ENCODE results near the gene B4GALNT1.
"Not testable (repeated sequence)": the region's sequence is repeated elsewhere in the genome, so short reads cannot be mapped to it uniquely, and the experiment has no call there.

B4GALNT1 gene

DNA sequence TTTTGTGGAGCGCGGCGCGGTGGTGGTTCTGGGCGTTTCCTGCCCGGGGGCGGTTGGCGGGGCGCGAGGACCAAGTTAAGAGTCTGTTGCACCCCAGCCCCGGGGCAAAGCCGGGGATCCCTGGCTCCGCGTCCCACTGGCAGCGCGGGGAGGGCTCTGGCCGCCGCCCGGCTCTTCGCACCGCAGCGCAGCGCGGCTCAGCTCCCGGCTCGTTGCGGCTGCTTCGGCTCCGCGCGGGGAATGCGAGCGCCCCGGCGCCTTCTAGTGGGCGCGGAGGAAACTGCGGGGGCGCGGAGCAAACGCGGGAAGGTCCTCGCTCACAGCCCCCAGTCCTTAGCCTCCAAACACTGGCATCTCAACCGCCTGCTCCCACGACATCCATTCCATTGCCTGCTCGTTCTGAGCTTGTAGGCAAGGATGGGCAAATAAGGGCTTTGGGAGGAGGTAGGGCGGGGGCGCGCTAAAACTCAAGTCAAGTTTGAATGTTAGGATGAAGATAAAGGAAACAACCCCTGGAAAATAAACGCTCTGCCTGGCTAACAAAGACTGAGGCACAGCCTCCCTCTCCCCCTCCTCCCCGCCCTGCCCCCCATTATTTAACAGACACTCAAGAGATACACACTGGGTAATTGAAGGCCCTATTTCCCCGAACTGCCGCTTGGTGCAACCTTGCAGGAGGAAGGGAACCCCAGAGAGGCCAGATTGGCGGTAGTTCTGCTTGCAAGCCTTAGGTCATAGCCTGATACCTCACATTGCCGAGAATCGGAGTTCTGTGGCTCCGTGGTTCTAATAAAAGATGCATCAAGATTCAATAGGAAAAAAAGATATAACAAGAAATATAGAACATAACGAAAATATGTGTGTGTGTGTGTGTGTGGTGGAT lies at the start of gene B4GALNT1:
Gene B4GALNT1, minus strand, starts transcription at position 244 of the 883 bp plus-strand sequence. CDS start 1,069 bp downstream, outside the sequence.
- no peak for DNase-seq

DNA sequence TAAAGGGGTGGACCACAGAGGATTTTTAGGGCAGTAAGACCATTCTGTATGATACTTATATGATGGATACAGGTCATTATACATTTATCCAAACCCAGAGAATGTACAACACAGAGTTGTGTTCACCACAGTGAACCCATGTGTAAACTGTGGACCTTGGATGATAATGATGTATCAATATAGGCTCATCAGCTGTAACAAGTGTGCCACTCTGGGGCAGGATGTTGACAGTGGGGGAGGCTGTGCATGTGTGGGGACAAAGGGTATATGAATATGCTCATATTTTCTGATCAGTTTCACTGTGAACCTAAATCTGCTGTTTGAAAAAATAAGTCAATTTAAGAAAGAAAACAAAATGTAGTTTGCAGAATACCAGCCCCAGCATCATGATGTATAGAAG lies 46.7 kb upstream of the B4GALNT1 start:
- no peak for DNase-seq

DNA sequence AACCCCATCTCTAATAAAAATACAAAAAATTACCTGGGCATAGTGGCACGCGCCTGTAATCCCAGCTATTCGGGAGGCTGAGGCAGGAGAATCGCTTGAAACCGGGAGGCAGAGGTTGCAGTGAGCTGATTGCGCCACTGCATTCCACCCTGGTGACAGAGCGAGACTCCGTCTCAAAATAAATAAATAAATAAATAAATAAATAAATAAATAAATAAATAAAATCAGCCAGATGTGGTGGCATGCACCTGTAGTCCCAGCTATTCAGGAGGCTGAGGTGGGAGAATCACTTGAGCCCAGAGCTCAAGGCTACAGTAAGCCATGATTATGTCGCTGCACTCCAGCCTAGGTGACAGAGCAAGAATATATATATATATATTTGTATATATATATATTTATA lies 44.9 kb upstream of the B4GALNT1 start:
- not testable (repeated sequence) for DNase-seq

DNA sequence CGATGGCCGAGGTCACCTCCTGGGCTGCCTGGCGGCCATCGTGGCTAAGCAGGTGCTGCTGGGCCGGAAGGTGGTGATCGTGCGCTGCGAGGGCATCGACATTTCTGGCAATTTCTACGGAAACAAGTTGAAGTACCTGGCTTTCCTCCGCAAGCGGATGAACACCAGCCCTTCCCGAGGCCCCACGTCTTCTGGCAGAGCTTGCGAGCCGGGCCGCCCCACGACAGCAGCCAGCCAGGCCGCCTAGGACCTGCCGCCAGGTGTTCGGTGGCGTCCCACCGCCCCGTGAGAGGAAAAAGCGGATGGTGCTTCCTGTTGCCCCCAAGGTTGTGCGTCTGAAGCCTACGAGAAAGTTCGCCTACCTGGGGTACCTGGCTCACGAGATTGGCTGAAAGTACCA lies 41.7 kb upstream of the B4GALNT1 start:
- no peak for DNase-seq

DNA sequence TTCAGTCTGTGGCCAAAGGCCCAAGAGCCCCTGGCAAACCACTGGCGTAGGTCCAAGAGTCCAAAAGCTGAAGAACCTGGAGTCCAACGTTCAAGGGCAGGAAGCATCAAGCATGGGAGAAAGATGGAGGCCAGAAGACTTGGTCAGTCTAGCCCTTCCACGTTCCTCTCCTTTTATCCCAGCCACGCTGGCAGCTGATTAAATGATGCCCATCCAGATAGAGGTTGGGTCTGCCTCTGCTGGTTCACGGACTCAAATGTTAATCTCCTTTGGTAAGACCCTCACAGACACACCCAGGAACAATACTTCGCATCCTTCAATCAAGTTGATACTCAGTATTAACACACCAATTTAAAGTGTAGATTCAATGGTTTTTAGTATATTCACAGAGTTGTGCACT lies 39.8 kb upstream of the B4GALNT1 start:
- no peak for DNase-seq

DNA sequence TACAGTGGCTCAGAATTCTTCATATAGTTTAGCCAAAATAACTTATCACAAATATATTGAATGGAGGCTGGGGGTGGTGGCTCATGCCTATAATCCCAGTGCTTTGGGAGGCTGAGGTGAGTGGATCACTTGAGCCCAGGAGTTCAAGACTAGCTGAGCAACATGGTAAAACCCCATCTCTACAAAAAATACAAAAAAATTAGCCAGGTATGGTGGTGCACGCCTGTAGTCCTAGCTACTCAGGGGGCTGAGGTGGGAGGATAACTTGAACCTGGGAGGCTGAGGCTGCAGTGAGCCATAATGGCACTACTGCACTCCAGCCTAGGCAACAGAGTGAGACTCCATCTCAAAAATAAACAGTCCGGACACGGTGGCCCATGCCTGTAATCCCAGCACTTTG lies 38.8 kb upstream of the B4GALNT1 start:
- DNase-seq = not testable (repeated sequence)

DNA sequence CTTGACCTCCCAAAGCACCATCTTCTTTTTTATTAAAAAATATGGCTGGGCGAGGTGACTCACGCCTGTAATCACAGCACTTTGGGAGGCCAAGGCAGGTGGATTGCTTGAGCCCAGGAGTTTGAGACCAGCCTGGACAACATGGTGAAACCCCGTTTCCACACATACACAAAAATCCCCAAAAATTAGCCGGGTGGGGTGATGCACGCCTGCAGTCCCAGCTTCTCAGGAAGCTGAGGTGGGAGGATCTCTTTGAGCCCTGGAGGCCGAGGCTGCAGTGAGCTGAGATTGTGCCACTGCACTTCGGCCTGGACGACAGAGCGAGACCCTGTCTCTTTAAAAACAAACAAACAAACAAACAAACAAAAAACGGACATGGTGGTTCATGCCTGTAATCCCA lies 36.7 kb upstream of the B4GALNT1 start:
- DNase-seq = not testable (repeated sequence)

DNA sequence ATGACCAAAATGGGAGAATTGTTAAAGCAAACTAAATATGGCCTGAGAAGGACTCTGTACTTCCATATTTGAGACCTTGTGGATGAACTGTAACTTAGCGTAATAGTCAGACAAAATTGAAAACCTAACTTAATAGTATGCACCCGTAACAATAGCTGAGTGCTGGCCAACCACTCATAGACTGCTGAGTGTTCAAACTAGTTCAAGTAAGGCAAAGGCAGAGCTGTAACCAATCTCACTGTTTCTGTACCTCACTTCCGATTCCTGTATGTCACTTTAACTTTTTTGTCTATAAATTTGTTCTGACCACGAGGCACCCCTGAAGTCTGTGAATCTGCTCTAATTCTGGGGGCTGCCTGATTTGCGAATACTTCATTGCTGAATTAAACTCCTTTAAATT lies 33.9 kb upstream of the B4GALNT1 start:
- DNase-seq = no peak

DNA sequence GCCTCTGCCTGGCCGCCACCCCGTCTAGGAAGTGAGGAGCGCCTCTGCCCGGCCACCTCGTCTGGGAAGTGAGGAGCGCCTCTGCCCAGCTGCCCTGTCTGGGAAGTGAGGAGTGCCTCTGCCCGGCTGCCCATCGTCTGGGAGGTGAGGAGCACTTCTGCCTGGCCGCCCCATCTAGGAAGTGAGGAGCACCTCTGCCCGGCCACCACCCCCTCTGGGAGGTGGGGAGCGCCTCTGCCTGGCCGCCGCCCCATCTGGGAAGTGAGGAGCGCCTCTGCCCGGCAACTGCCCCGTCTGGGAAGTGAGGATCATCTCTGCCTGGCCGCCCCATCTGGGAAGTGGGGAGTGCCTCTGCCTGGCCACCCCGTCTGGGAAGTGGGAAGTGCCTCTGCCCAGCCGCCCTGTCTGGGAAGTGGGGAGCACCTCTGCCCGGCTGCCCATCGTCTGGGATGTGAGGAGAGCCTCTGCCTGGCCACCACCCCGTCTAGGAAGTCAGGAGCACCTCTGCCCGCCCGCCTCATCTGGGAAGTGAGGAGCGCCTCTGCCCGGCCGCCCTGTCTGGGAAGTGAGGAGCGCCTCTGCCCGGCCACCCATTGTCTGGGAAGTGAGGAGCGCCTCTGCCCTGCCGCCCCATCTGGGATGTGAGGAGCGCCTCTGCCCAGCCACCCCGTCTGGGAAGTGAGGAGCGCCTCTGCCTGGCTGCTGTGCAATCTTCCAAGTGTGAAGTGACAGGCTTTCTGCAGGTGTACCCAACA lies 32.2 kb upstream of the B4GALNT1 start:
- not testable (repeated sequence) for DNase-seq

GRCh38 chr12:57661376-57661775 lies 28.4 kb upstream of the B4GALNT1 start:
- no peak for DNase-seq

DNA sequence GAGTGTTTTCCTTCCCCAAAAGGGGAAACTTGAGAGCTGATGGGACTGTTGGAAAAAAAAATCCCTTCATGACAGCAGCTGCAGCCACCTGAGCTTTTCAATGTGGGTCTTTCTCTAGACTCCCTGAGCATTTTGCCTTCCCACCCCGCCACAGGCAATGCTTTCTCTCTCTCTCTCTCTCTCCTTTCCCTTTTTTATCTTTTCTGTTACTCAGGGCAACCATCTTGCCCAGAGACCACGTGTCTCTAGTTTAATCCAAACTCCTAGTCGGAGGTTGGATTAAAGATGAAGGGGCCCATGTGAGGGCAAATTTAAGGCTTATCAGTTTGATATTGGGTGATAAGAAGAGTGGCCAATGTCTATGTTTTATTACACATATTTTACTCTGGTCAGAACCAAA lies 25.9 kb upstream of the B4GALNT1 start:
- no peak for DNase-seq

- no peak for DNase-seq
These were observed 24.7 kb upstream of the B4GALNT1 start for GRCh38 chr12:57657744-57658143.

GRCh38 chr12:57656408-57656807 lies 23.4 kb upstream of the B4GALNT1 start:
- not testable (repeated sequence) for DNase-seq

GRCh38 chr12:57655541-57656240 lies 22.7 kb upstream of the B4GALNT1 start:
- no peak for DNase-seq

DNA sequence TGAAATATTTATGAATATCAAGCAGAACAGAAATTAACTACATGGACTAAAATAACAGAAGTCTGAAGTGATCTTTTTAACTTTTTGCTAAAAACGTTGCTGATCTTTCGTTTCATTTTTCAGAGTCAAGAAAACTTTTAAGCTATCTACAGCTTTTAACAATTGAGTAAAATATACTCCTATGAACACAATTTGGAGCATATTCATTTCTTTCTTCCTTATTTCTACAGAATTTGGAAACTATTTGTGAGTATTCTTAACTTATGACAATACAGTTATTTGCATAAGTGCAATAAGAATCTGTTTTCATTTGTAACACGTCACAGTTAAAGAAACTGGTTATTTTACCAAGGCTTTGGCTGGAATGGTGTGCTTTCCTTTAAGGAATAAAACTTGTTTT lies 21.0 kb upstream of the B4GALNT1 start:
- DNase-seq = no peak

DNA sequence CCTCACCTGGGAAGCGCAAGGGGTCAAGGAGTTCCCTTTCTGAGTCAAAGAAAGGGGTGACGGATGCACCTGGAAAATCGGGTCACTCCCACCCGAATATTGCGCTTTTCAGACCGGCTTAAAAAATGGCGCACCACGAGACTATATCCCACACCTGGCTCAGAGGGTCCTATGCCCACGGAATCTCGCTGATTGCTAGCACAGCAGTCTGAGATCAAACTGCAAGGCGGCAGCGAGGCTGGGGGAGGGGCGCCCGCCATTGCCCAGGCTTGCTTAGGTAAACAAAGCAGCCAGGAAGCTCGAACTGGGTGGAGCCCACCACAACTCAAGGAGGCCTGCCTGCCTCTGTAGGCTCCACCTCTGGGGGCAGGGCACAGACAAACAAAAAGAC lies 13.7 kb upstream of the B4GALNT1 start:
- not testable (repeated sequence) for DNase-seq

DNA sequence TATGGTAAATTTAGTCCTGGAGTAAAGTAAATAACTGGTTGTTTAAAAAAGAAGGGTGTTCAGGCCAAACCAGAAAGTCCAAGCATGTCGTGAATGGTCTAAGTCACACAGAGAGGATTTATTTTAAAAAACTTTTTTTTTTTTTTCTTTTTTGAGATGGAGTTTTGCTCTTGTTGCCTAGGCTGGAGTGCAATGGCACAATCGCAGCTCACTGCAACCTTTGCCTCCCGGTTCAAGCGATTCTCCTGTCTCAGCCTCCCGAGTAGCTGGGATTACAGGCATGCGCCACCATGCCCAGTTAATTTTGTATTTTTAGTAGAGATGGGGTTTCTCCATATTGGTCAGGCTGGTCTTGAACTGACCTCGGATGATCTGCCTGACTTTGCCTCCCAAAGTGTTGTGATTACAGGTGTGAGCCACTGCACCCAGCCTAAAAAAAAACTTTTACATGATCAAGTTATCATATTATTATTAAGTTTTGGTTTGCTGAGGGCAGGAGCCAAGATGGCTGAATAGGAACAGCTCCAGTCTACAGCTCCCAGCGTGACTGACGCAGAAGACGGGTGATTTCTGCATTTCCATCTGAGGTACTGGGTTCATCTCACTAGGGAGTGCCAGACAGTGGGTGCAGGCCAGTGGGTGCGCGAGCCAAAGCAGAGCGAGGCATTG lies 13.1 kb upstream of the B4GALNT1 start:
- DNase-seq = not testable (repeated sequence)

- no peak for DNase-seq
These were observed 8.9 kb upstream of the B4GALNT1 start for GRCh38 chr12:57641699-57642442.

GRCh38 chr12:57640175-57641042 lies 7.4 kb upstream of the B4GALNT1 start:
- no peak for DNase-seq

DNA sequence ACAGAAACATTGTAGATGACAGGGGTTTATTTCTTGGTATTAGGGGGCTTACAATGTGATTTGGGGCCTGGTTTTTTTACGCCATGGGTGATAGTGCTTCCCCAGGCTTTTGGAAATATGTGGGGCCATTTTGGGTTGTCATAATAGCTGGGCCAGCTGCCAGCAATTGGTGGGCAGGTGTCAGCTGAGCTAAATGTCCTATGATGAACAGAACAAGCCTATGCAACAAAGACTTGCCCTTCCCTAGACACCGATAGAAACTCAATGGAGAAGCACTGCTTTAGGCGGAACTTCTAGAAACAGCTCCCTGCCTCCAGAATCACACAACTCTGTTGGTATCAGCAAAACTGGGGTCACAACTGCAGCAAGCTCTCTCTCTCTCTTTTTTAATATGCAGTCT lies 5.1 kb upstream of the B4GALNT1 start:
- DNase-seq = no peak

DNA sequence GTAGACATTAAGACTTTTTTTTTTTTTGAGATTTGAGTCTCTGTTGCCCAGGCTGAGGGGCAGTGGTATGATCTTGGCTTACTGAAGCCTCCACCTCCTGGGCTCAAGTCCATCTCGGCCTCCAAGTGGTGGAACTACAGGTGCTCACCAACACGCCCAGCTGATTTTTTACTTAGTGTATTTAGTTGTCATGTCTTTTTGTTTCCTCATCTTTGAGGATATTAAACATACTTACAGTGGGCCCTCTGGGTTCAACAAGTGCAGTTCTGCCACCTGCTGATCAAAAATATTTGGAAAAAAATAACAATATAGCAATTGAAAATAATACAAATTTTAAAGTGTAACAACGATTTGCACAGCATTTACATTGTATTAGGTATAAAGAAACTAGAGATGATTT lies 4.4 kb upstream of the B4GALNT1 start:
- DNase-seq = no peak

All from NCI-H2081 treated with DMSO at 0.1 percent for 48 hours (cell line).